Measurements from ENCODE around the gene FMNL1.

GRCh38 chr17:45195424-45195823 is 26.3 kb upstream of the FMNL1 start:
- TF ChIP-seq CTCF (conservative IDR thresholded peaks at IDR 0.05) (no peak), ZFX (IDR thresholded peaks at IDR 0.05) (no peak)
